Measurements from ENCODE around the gene CTCF. TPM values are rescaled to one million over a fixed set of nuclear protein-coding genes. Genes with fewer than 3 reads are reported as not detected.
"Not testable (repeated sequence)": the region's sequence is repeated elsewhere in the genome, so short reads cannot be mapped to it uniquely, and the experiment has no call there.

CTCF gene, protein sequence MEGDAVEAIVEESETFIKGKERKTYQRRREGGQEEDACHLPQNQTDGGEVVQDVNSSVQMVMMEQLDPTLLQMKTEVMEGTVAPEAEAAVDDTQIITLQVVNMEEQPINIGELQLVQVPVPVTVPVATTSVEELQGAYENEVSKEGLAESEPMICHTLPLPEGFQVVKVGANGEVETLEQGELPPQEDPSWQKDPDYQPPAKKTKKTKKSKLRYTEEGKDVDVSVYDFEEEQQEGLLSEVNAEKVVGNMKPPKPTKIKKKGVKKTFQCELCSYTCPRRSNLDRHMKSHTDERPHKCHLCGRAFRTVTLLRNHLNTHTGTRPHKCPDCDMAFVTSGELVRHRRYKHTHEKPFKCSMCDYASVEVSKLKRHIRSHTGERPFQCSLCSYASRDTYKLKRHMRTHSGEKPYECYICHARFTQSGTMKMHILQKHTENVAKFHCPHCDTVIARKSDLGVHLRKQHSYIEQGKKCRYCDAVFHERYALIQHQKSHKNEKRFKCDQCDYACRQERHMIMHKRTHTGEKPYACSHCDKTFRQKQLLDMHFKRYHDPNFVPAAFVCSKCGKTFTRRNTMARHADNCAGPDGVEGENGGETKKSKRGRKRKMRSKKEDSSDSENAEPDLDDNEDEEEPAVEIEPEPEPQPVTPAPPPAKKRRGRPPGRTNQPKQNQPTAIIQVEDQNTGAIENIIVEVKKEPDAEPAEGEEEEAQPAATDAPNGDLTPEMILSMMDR
- total RNA-seq: 60.2 and 62.5 TPM in 2 replicates

GRCh38 chr16:67562526-67562917, at the start of gene CTCF:
TSS of gene CTCF (plus strand) at chr16:67562526. CDS start at chr16:67610833, 48,307 bp downstream.
- H3K36me3 Mint-ChIP-seq (ENCODE audit: low read depth): peaks cover 7% of the 10 kb centered on the region
- H3K4me1 Mint-ChIP-seq: peaks cover 31% of the 10 kb centered on the region
- intact Hi-C loops (cut with micrococcal nuclease): loop anchor here (1.0 to 5.0 kb wide), 11 partner anchors 15 to 374 kb away; partner anchors contain the start of genes ACD, ATP6V0D1, FHOD1 and GFOD2
- H3K4me3 Mint-ChIP-seq: peak within 1 kb of the TSS; percentile 89
- DNase-seq: no peak
- no peaks in the 10 kb centered on the region for H3K27me3 Mint-ChIP-seq
- H3K9me3 Mint-ChIP-seq: no peaks in the 10 kb centered on the region
- peak within 1 kb of the TSS; percentile 93 for H3K27ac Mint-ChIP-seq

- intact Hi-C loops (cut with micrococcal nuclease): loop anchor here (1.0 kb wide), 2 partner anchors 20 to 33 kb away; partner anchors contain the start of gene ATP6V0D1
- not testable (repeated sequence) for H3K27me3 Mint-ChIP-seq; H3K36me3 Mint-ChIP-seq (ENCODE audit: low read depth); H3K27ac Mint-ChIP-seq; H3K4me1 Mint-ChIP-seq; H3K9me3 Mint-ChIP-seq; H3K4me3 Mint-ChIP-seq; DNase-seq
Observed at GRCh38 chr16:67513892-67514291, 48.4 kb upstream of the CTCF start.

GRCh38 chr16:67514382-67514828, 47.9 kb upstream of the CTCF start:
- Mint-ChIP-seq H3K9me3 (no peaks in the 10 kb centered on the region), H3K4me3 (no peak overlapping the region), H3K4me1 (peaks cover 12% of the 10 kb centered on the region), H3K27me3 (no peaks in the 10 kb centered on the region), H3K36me3 (ENCODE audit: low read depth) (no peaks in the 10 kb centered on the region), H3K27ac (peak overlapping the region; percentile 84)
- peak; percentile 94 for DNase-seq
- intact Hi-C loops (cut with micrococcal nuclease): loop anchor here (1.0 kb wide), 2 partner anchors 20 to 33 kb away; partner anchors contain the start of gene ATP6V0D1

GRCh38 chr16:67516296-67517154, 45.8 kb upstream of the CTCF start:
- peaks cover 28% of the 10 kb centered on the region for H3K4me1 Mint-ChIP-seq

GRCh38 chr16:67517155-67517445, 45.2 kb upstream of the CTCF start:
- no peak overlapping the region for H3K4me3 Mint-ChIP-seq

More at GRCh38 chr16:67516296-67517154, 45.8 kb upstream of the CTCF start:
- Mint-ChIP-seq H3K4me3 (no peak overlapping the region), H3K9me3 (no peaks in the 10 kb centered on the region), H3K36me3 (ENCODE audit: low read depth) (no peaks in the 10 kb centered on the region), H3K27me3 (peaks cover 2% of the 10 kb centered on the region), H3K27ac (no peak overlapping the region)
- intact Hi-C loops (cut with micrococcal nuclease): no loop called here
- no peak for DNase-seq

DNA sequence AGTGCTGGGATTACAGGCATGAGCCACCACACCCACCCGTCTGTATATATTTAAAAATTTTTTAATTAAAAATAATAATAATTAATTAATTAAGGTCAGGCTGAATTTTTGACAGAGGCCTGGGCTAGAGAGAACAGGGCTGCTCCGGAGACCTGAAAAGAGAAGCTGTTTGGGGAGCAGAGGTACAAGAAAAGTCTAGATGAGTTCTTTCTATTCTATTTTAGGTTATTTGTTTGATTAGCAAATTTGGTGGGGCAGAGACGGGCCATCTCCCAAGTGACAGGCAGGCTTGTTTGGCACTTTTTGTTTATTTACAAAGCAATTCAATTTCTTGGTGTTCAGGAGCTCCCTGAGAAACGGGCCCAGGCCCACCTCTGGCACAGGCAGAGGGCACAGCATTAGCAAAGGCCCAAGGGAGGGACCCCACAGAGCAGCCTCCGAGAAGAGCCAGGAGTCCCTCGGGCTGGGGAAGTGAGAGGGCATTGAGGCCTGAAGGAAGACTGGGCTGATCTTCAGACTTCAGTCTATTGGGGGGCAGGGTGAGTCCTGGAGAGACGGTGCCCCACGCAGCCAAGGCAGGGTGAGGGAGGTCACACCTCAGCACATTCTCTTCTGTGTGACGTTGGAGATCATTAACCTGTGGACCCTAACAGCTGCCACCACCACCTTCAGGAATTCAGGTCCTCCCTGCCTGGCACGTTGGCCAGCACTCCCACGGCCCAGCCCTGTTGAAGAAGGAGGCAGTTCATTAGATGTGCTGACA, 44.5 kb upstream of the CTCF start:
- Mint-ChIP-seq H3K27me3 (peaks cover 4% of the 10 kb centered on the region), H3K36me3 (ENCODE audit: low read depth) (no peaks in the 10 kb centered on the region), H3K4me3 (no peak overlapping the region), H3K9me3 (no peaks in the 10 kb centered on the region), H3K27ac (no peak overlapping the region), H3K4me1 (peaks cover 32% of the 10 kb centered on the region)
- DNase-seq: no peak
- intact Hi-C loops (cut with micrococcal nuclease): no loop called here

More at GRCh38 chr16:67517155-67517445, 45.2 kb upstream of the CTCF start:
- Mint-ChIP-seq H3K4me1 (peaks cover 29% of the 10 kb centered on the region), H3K27me3 (peaks cover 2% of the 10 kb centered on the region), H3K27ac (no peak overlapping the region), H3K9me3 (no peaks in the 10 kb centered on the region), H3K36me3 (ENCODE audit: low read depth) (no peaks in the 10 kb centered on the region)
- intact Hi-C loops (cut with micrococcal nuclease): no loop called here
- DNase-seq: no peak

- Mint-ChIP-seq H3K4me3 (no peak overlapping the region), H3K27ac (no peak overlapping the region), H3K36me3 (ENCODE audit: low read depth) (no peaks in the 10 kb centered on the region), H3K4me1 (peaks cover 34% of the 10 kb centered on the region), H3K27me3 (peaks cover 5% of the 10 kb centered on the region), H3K9me3 (no peaks in the 10 kb centered on the region)
- intact Hi-C loops (cut with micrococcal nuclease): no loop called here
- DNase-seq: no peak
Observed at GRCh38 chr16:67518676-67519075, 43.6 kb upstream of the CTCF start.

GRCh38 chr16:67519242-67519641, 43.1 kb upstream of the CTCF start:
- Mint-ChIP-seq H3K36me3 (ENCODE audit: low read depth) (no peaks in the 10 kb centered on the region), H3K27me3 (peaks cover 8% of the 10 kb centered on the region), H3K9me3 (no peaks in the 10 kb centered on the region), H3K27ac (no peak overlapping the region), H3K4me1 (peaks cover 34% of the 10 kb centered on the region), H3K4me3 (no peak overlapping the region)
- no peak for DNase-seq
- intact Hi-C loops (cut with micrococcal nuclease): no loop called here

DNA sequence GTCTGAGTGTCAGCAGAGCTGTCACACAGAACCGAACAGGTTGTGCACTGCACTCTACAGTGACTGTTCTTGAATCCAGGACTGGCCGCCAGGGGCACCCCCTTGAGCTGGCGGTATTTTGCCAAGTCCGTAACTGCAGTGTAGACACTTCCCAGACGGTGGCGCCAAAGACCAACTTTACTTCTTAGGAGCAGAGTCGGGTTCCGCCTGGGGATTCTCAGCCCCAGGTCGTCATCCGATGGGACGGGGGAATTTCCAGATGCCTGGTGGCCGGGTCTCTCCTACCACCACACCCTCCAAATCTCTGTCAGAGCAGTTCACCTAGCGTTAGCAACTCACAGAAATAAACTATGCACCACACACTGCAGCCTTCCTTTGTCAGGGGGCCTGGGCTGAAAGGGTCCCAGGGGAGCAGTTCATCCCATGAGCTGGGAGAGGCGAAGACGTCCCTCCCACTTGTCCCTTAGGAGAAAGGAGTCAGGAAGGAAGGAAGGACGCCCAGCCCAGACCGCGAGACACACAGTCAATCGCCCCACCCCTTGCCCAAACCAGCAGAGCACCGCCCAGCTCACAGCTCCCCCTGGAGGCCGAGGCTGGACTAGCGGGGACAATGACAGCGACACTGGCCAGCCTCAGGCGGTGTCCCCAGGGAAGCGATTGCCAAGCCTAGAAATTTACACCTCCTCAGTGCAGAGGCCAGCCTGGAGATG, 41.1 kb upstream of the CTCF start:
- Mint-ChIP-seq H3K4me1 (peaks cover 30% of the 10 kb centered on the region), H3K36me3 (ENCODE audit: low read depth) (no peaks in the 10 kb centered on the region), H3K27me3 (peaks cover 18% of the 10 kb centered on the region), H3K4me3 (peak overlapping the region; percentile 89), H3K9me3 (no peaks in the 10 kb centered on the region), H3K27ac (peak overlapping the region; percentile 100)
- intact Hi-C loops (cut with micrococcal nuclease): loop anchor here (1.0 to 10.0 kb wide), 8 partner anchors 16 to 416 kb away; partner anchors contain the start of genes ACD, ATP6V0D1, CARMIL2 and CTCF
- DNase-seq: peak; percentile 99

- H3K27me3 Mint-ChIP-seq: peaks cover 35% of the 10 kb centered on the region
- no peak for DNase-seq
- no peaks in the 10 kb centered on the region for H3K9me3 Mint-ChIP-seq
- H3K4me1 Mint-ChIP-seq: peaks cover 22% of the 10 kb centered on the region
- H3K36me3 Mint-ChIP-seq (ENCODE audit: low read depth): peaks cover 2% of the 10 kb centered on the region
- H3K27ac Mint-ChIP-seq: no peak overlapping the region
- H3K4me3 Mint-ChIP-seq: no peak overlapping the region
- intact Hi-C loops (cut with micrococcal nuclease): loop anchor here (10.0 kb wide), 1 partner anchor 279 kb away; the partner anchor contains the start of genes RANBP10 and TSNAXIP1
Observed at GRCh38 chr16:67525176-67525860, 37.0 kb upstream of the CTCF start.

GRCh38 chr16:67526149-67526791, 36.1 kb upstream of the CTCF start:
- H3K27ac Mint-ChIP-seq: peak overlapping the region; percentile 18
- no peak for DNase-seq
- H3K9me3 Mint-ChIP-seq: no peaks in the 10 kb centered on the region
- peaks cover 14% of the 10 kb centered on the region for H3K4me1 Mint-ChIP-seq
- peaks cover 40% of the 10 kb centered on the region for H3K27me3 Mint-ChIP-seq
- intact Hi-C loops (cut with micrococcal nuclease): loop anchor here (10.0 kb wide), 1 partner anchor 279 kb away; the partner anchor contains the start of genes RANBP10 and TSNAXIP1
- peak overlapping the region; percentile 53 for H3K4me3 Mint-ChIP-seq
- H3K36me3 Mint-ChIP-seq (ENCODE audit: low read depth): peaks cover 2% of the 10 kb centered on the region

Measured in activated CD4-positive, alpha-beta T cell treated with anti-CD3 and anti-CD28 coated beads, Interleukin-2, amount 10 ng/mL, durations not matched to agents 24 days and 14 days (primary cell).